Stomach (tissue), 4 donors: ENCODE results near the gene KIF18B.

Experiments
- CTCF ChIP-seq, 7 experiments: fragments of 450-650 bp in 4 of 7; fragments of 200-600 bp in 3 of 7; sonication (generic) in 3 of 7; IDR thresholded peaks; one replicate each; pipeline ENCODE4 v1.5.1; 2016 to 2019; ENCODE audit warnings: antibody characterized with exemption in 7 of 7, control low read depth in 2 of 7, mild to moderate bottlenecking in 1 of 7
- EP300 ChIP-seq: sonication (generic); formaldehyde crosslinking; IDR thresholded peaks from one replicate; pipeline ENCODE4 v1.6.1; 2017; ENCODE audit warnings: antibody characterized with exemption
- POLR2A ChIP-seq, 4 donors: fragments of 450-650 bp; IDR thresholded peaks; one replicate each; pipeline ENCODE4 v1.6.1; 2016; ENCODE audit warnings: antibody characterized with exemption in 4 of 4, control low read depth in 2 of 4, mild to moderate bottlenecking in 1 of 4, moderate library complexity in 1 of 4
- POLR2AphosphoS5 ChIP-seq, 3 donors: sonication (generic); formaldehyde crosslinking; IDR thresholded peaks; one replicate each; pipeline ENCODE4 v1.6.1; 2016; ENCODE audit warnings: antibody characterized with exemption in 3 of 3

GRCh38 chr17:44977814-44978550 is 30.4 kb upstream of the KIF18B start:
- TF ChIP-seq POLR2A (IDR thresholded peaks at IDR 0.05) (no peak), CTCF (IDR thresholded peaks at IDR 0.05) (no peak), EP300 (no peak), POLR2AphosphoS5 (IDR thresholded peaks at IDR 0.05) (no peak)
